K562 (cell line): ENCODE data around the gene ARHGAP10. TPM values are rescaled to one million over a fixed set of nuclear protein-coding genes. Genes with fewer than 3 reads are reported as not detected.

ENCODE experiments used
- ATAC-seq: fragments of 200-7000 bp; cut with Tn5 transposase; 3 replicates; pipeline ENCODE4 v1.9.1; 2020; ENCODE audit warnings: moderate library complexity
- BruUV-seq: library from RNA; stranded (reverse); fragments of 400-500 nt; replicated peaks from 2 replicates; lab custom pipeline; 2021; lab: Mats Ljungman, UMichigan
- CTCF ChIA-PET: fragments of 300-600 bp; formaldehyde crosslinking; extraction: SDS; loops from one replicate; lab custom pipeline; 2021; ENCODE audit warnings: low intra/inter-chr PET ratio; lab: Yijun Ruan, JAX
- POLR2A ChIA-PET: fragments of 300-600, 350-650 bp; sonication (Branson Sonifier 250); formaldehyde crosslinking; extraction: SDS; loops from one replicate; lab custom pipeline; 2021; ENCODE audit warnings: antibody characterized with exemption, inconsistent platforms; lab: Yijun Ruan, JAX
- DNase-seq, 4 experiments: peaks; one replicate each; pipeline versions ENCODE4 v3.0.0 to v3.0.0-alpha.2; 2011 to 2018; ENCODE audit warnings: low spot score in 3 of 4, mixed read lengths in 3 of 4; ENCODE audit errors: extremely low read depth in 1 of 4
- FAIRE-seq: peaks from 2 replicates; lab custom pipeline; 2011; peaks lifted over from hg19 to GRCh38; lab: Jason Lieb, UNC
- H2AFZ ChIP-seq: 2 replicates; pipeline ENCODE4 v1.6.0; 2011; ENCODE audit warnings: low read depth, low read length, control low read depth, inconsistent platforms
- H3K27ac ChIP-seq: fragments of 200-600 bp; 3 replicates; pipeline ENCODE4 v1.8.0; 2011; ENCODE audit warnings: low read depth, mild to moderate bottlenecking, control low read depth, inconsistent platforms, low read length, moderate library complexity, mixed read lengths; ENCODE audit errors: extremely low read depth
- H3K27me3 ChIP-seq, 2 experiments: fragments of 300-600 bp in 1 of 2; 2 replicates in 1 of 2; 3 replicates in 1 of 2; pipeline versions ENCODE4 v1.6.0 to v1.8.0; 2011; ENCODE audit warnings: inconsistent platforms in 2 of 2, low read length in 2 of 2, mild to moderate bottlenecking in 1 of 2, mixed read lengths in 1 of 2, moderate library complexity in 1 of 2; ENCODE audit not compliant: control insufficient read depth in 2 of 2, insufficient read depth in 2 of 2
- H3K36me3 ChIP-seq: fragments of 300-600 bp; 3 replicates; pipeline ENCODE4 v1.8.0; 2011; ENCODE audit warnings: mild to moderate bottlenecking, low read length, inconsistent platforms; ENCODE audit not compliant: control insufficient read depth, insufficient read depth
- H3K4me1 ChIP-seq, 2 experiments: fragments of 200-600 bp in 1 of 2; replicated peaks in 1 of 2; 2 replicates in 1 of 2; 3 replicates in 1 of 2; pipeline versions ENCODE4 v1.5.1 to v1.8.0; 2011; ENCODE audit warnings: inconsistent platforms in 2 of 2, low read length in 2 of 2, mild to moderate bottlenecking in 1 of 2, mixed read lengths in 1 of 2, moderate library complexity in 1 of 2; ENCODE audit not compliant: control insufficient read depth in 2 of 2, insufficient read depth in 2 of 2
- H3K4me2 ChIP-seq: 2 replicates; pipeline ENCODE4 v1.6.1; 2011; ENCODE audit warnings: low read length, control low read depth, inconsistent platforms, mixed read lengths; ENCODE audit not compliant: insufficient read depth
- H3K4me3 ChIP-seq: fragments of 200-600 bp; sonication (generic), shearing (Covaris generic); 2 replicates; pipeline ENCODE4 v1.5.1; 2016; ENCODE audit warnings: control low read depth, inconsistent platforms
- H3K79me2 ChIP-seq: fragments of 200-600 bp; 3 replicates; pipeline ENCODE4 v1.8.0; 2011; ENCODE audit warnings: low read length, inconsistent platforms; ENCODE audit not compliant: control insufficient read depth, insufficient read depth
- H3K9ac ChIP-seq, 2 experiments: 2 replicates each; pipeline versions ENCODE4 v1.6.0 to v1.6.1; 2011; ENCODE audit warnings: low read depth in 2 of 2, low read length in 2 of 2, control low read depth in 1 of 2, inconsistent platforms in 1 of 2, mild to moderate bottlenecking in 1 of 2, mixed read lengths in 1 of 2; ENCODE audit not compliant: insufficient read depth in 1 of 2
- H3K9me1 ChIP-seq: one replicate; pipeline ENCODE4 v1.6.0; 2011; ENCODE audit warnings: inconsistent platforms, mild to moderate bottlenecking, low read length, moderate library complexity; ENCODE audit not compliant: control insufficient read depth, insufficient read depth
- H3K9me3 ChIP-seq: replicated peaks from 2 replicates; pipeline ENCODE4 v1.5.1; 2011; ENCODE audit warnings: low read depth, low read length, inconsistent platforms; ENCODE audit not compliant: control insufficient read depth, insufficient read depth
- H4K20me1 ChIP-seq: replicated peaks from 2 replicates; pipeline ENCODE4 v1.6.1; 2011; ENCODE audit warnings: low read length, inconsistent platforms, mixed read lengths; ENCODE audit not compliant: control insufficient read depth, insufficient read depth
- CLOCK ChIP-seq: fragments of 250-450 bp; sonication (Bioruptor Pico); IDR thresholded peaks from 2 replicates; pipeline ENCODE4 v1.4.0; 2020; ENCODE audit warnings: mild to moderate bottlenecking, moderate library complexity, borderline replicate concordance
- ZNF318 ChIP-seq, 2 experiments: fragments of 450-650 bp; IDR thresholded peaks; 2 replicates each; pipeline ENCODE4 v1.6.1; 2016; ENCODE audit warnings: mild to moderate bottlenecking in 2 of 2, borderline replicate concordance in 1 of 2, low read depth in 1 of 2, moderate library complexity in 1 of 2
- WGBS: fragments of 100-300 bp; shearing (Covaris generic); methylation state at CpG from one replicate; pipeline ENCODE4 v1.1.6; 2016; ENCODE audit warnings: low coverage, mixed read lengths; ENCODE audit not compliant: insufficient coverage; ENCODE audit errors: missing lambda C conversion rate; 5-methylcytosine and 5-hydroxymethylcytosine counted together
- in situ Hi-C: fragments of 300-500 bp; cut with MboI; formaldehyde crosslinking; loops from 4 replicates; pipeline ENCODE4 v1.15.0; 2018; ENCODE audit warnings: inconsistent platforms, mixed read lengths
- intact Hi-C: fragments of 100-400 bp; cut with micrococcal nuclease; formaldehyde crosslinking; loops from 2 replicates; pipeline ENCODE4 v1.14.2; 2022
- polyA plus RNA-seq, 8 experiments: library from polyadenylated mRNA; depleted of rRNA in 4 of 8; stranded (reverse) in 5 of 8; unstranded in 3 of 8; fragments of >200 nt; fragmentation: Nextera tagmentation in 2 of 8; fragmentation: Illumina TruSeq in 1 of 8; extraction: Ambion mirVana in 2 of 8; extraction: Trizol in 1 of 8; gene quantifications; 2 replicates each; pipeline versions ENCODE4 v1.2.1 to v1.2.3, GENCODE V29; 2011 to 2014; ENCODE audit warnings: inconsistent platforms in 1 of 8, missing spikeins in 1 of 8
- total RNA-seq, 7 experiments: library from RNA; depleted of rRNA in 6 of 7; stranded (reverse); fragments of >200 nt in 6 of 7; fragmentation: Illumina TruSeq in 2 of 7; extraction: Trizol in 2 of 7; gene quantifications; 2 replicates each; pipeline versions ENCODE4 v1.2.1 to v1.2.3, GENCODE V29; 2011 to 2021; ENCODE audit warnings: low replicate concordance in 1 of 7

The ARHGAP10 gene
- total and polyA plus RNA-seq, 9 of the 15 experiments (the other 6 are each of a cell fraction or from before 2014, with no cell fraction given) = 0.03 to 0.22 (median 0.06) TPM; not detected in 3

- H3K4me3 ChIP-seq = no peak overlapping the region
- FAIRE-seq (no peak), ATAC-seq (no peak), DNase-seq (no peak)
- no peak overlapping the region for H3K27ac ChIP-seq
- H3K79me2 ChIP-seq = no peaks in the 10 kb centered on the region
- ChIA-PET POLR2A (no interaction called here), CTCF (no interaction called here)
- H2AFZ ChIP-seq = no peak overlapping the region
- H3K36me3 ChIP-seq = no peaks in the 10 kb centered on the region
- TF ChIP-seq CLOCK (CRISPR knock-in tag) (no peak), ZNF318 (IDR thresholded peaks at IDR 0.05; ENCODE audit: borderline replicate concordance in 1 of 2, low read depth in 1 of 2) (no peak)
- WGBS = 0% methylated on average over 1 of the region's 1 CpG
- no TSS peak for BruUV-seq
- H3K27me3 ChIP-seq = peaks cover 0 to 2% of the 10 kb centered on the region in 2 experiments; a peak in 2 of 5 replicates
- intact Hi-C loops (no loop called here), in situ Hi-C loops (no loop called here)
- no peaks in the 10 kb centered on the region for H3K9me1 ChIP-seq
- H3K9ac ChIP-seq = no peak overlapping the region
- no peaks in the 10 kb centered on the region for H3K9me3 ChIP-seq
- H3K4me2 ChIP-seq = no peak overlapping the region
- no peaks in the 10 kb centered on the region for H3K4me1 ChIP-seq
- H4K20me1 ChIP-seq = no peaks in the 10 kb centered on the region
Measured at GRCh38 chr4:147794314-147794680, 62.4 kb downstream of the ARHGAP10 start.
